HG03135 (cell line): ENCODE results near the gene GPATCH1.
"Not testable (repeated sequence)": the region's sequence is repeated elsewhere in the genome, so short reads cannot be mapped to it uniquely, and the experiment has no call there.

Source experiments
- ATAC-seq: cut with Tn5 transposase; IDR thresholded peaks from one replicate; pipeline ENCODE4 v1.9.1; 2021; ENCODE audit warnings: mild to moderate bottlenecking, moderate library complexity; ENCODE audit not compliant: unreplicated experiment

GPATCH1 gene

DNA sequence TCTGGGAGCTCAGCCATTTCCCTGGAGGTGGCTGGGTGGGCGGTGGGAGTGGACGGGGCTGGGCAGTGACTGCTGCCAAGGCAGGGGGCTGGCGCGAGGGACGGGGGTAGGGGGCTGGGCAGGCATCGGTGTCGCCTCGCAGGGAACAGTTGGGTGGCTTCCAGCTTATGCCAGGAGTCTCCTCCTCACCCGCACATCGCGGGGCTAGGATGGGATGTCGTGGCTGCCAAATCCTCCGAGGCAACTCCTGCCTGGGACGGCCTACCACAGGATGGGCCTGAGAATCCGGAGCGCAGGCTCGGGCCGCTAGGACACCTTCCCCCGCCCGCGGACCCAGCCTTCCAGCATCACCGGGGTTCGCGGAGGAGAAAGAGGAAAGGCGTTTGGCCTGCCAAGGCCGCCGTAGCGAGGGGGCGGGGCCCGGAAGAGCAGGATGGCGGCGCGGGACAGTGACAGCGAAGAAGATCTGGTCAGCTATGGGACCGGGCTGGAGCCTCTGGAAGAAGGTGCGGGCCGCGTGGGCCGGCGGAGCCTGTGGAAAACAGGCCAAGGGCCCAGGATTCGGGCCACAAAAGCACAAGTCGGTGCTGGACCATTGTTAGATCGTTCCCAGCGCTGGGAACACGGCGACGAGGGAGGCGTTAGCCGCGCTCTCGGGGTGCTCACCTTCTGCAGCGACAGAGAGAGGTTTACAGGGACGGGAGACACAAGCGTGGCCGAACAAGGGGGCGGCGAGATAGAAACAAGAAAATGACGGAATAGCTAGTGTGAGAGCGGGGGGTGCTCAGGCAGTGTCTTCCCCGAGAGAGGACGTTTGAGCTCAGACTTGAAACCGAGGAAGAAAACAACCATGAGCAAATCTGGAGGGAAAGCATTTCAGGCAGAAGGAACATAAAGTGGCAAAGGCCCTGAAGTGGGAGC, at the start of gene GPATCH1:
TSS of gene GPATCH1 (plus strand) at position 421 of the 921 bp plus-strand sequence. CDS start at position 434, 13 bp downstream.
- ATAC-seq = peak; percentile 84

DNA sequence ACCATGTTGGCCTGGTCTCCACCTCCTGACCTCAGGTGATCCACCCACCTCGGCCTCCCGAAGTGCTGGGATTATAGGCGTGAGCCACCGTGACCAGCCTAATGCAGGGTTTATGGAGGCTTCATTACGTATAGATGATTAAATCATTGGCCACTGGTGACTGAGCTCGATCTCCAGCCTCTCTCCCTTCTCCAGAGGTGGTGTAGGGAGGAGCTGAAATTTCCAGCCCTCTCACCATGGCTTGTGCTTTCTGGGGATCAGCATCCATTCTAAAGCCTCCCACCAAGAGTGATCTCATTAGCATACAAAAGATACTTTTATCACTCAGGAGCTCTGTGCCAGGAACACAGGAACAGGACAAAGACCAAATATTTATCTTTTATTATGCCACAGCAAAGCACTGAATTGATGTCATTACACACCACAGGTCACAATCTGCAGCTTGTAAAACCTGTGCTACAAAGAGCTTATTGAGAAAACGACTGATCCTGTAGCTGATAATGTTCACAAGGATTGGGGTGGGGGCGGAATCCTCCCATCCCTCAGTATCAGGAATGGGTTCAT, 48.7 kb upstream of the GPATCH1 start:
- no peak for ATAC-seq

- ATAC-seq = no peak
Observed at GRCh38 chr19:33035461-33035860, 45.5 kb upstream of the GPATCH1 start.

- not testable (repeated sequence) for ATAC-seq
Observed at GRCh38 chr19:33036370-33037167, 44.4 kb upstream of the GPATCH1 start.

DNA sequence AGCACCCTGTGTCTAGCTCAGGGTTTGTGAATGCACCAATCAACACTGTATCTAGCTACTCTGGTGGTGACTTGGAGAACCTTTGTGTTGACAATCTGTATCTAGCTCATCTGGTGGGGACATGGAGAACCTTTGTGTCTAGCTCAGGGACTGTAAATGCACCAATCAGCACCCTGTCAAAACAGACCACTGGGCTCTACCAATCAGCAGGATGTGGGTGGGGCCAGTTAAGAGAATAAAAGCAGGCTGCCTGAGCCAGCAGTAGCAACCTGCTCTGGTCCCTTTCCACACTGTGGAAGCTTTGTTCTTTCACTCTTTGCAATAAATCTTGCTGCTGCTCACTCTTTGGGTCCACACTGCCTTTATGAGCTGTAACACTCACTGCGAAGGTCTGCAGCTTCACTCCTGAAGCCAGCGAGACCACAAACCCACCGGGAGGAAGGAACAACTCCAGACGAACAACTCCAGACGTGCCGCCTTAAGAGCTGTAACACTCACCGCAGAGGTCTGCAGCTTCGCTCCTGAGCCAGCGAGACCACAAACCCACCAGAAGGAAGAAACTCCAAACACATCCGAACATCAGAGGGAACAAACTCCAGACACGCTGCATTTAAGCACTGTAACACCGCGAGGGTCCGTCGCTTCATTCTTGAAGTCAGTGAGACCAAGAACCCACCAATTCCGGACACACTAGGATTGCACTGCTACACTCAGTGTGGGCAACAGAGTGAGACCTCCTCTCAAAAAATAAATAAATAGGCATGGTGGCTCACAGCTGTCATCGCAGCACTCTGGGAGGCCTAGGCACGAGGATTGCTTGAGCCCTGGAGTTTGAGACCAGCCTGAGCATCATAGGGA, 43.6 kb upstream of the GPATCH1 start:
- not testable (repeated sequence) for ATAC-seq

DNA sequence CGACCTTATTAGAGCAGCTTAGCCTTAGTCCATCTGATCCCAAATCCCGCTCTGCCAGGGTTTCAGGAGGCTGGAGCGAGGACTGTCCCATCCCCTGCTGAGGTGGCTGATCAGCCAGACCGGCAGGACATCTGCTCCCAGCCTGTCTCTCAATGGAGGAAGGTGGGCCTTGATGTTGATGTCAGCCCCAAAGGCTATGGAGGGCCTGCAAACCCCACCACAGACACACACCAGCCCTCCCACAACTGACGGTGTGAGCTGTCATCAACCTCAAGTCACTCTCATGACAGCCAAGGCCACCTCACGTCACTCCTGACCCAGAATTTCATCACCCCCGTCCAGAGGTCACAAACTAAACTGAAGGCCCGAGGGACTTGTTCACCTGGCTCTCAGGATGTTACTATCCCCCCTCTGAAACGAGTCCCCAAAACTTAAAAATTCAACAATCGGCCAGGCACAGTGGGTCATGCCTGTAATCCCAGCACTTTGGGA, 41.8 kb upstream of the GPATCH1 start:
- no peak for ATAC-seq

GRCh38 chr19:33039815-33040214, 41.2 kb upstream of the GPATCH1 start:
- ATAC-seq = no peak

GRCh38 chr19:33040994-33041827, 39.8 kb upstream of the GPATCH1 start:
- no peak for ATAC-seq

GRCh38 chr19:33041828-33042160, 39.2 kb upstream of the GPATCH1 start:
- not testable (repeated sequence) for ATAC-seq

DNA sequence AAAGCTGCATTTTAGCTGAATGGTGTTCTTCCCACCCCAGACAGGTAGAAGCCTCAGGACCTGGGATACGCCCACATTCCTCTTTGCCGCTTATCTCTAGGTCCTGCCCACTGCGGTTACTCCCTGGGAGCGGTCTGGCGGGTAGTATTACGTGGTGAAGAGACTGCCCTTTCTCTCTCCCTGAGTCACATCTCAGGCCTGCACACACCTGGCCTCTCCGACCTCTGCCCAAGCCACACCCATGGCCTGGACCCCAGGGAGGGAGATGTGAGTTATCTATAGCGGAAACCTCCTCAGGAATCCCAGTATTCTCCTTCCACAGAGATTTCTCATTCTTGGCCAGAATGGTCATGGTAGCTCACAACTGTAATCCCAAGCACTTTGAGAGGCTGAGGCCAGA, 33.6 kb upstream of the GPATCH1 start:
- no peak for ATAC-seq

GRCh38 chr19:33048806-33049676, 31.9 kb upstream of the GPATCH1 start:
- ATAC-seq = no peak

- no peak for ATAC-seq
Observed at GRCh38 chr19:33050110-33050509, 30.9 kb upstream of the GPATCH1 start.

- ATAC-seq = no peak
Observed at GRCh38 chr19:33052352-33052972, 28.5 kb upstream of the GPATCH1 start.

- ATAC-seq = no peak
Observed at GRCh38 chr19:33054623-33055022, 26.4 kb upstream of the GPATCH1 start.

- no peak for ATAC-seq
Observed at GRCh38 chr19:33055718-33056117, 25.3 kb upstream of the GPATCH1 start.

DNA sequence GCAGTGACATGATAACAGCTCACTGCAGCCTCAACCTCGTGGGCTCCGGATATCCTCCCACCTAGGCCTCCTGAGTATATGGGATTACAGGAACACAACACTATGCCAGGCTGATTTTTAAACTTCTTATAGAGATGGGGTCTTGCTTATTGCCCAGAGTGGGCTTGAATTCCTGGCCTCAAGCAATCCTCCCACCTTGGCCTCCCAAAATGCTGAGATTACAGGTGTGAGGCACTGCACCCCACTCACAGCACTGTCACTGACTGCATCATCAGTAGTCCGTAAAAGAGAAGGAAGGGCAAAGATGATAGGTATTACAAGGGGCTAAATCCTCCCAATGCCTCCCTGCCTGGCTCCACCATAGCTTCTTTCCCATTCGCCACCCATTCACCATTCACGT, 20.4 kb upstream of the GPATCH1 start:
- ATAC-seq = no peak

- no peak for ATAC-seq
Observed at GRCh38 chr19:33062902-33063301, 18.1 kb upstream of the GPATCH1 start.

- no peak for ATAC-seq
Observed at GRCh38 chr19:33063356-33063752, 17.6 kb upstream of the GPATCH1 start.
